HepG2 (cell line): Measurements from ENCODE around the gene IFIH1. TPM values are rescaled to one million over a fixed set of nuclear protein-coding genes. Genes with fewer than 3 reads are reported as not detected.

Source experiments
- ASH2L ChIP-seq: fragments of 300-600, 200-600 bp; sonication (generic); IDR thresholded peaks from 2 replicates; pipeline ENCODE4 v1.7.0; 2017; ENCODE audit warnings: low read depth, mild to moderate bottlenecking, moderate library complexity, mixed read lengths, low read length; ENCODE audit not compliant: insufficient read length
- ATM ChIP-seq: fragments of 450-650 bp; IDR thresholded peaks from 2 replicates; pipeline ENCODE4 v1.7.1; 2017; ENCODE audit warnings: mild to moderate bottlenecking, borderline replicate concordance
- CENPT ChIP-seq: sonication (generic); formaldehyde crosslinking; IDR thresholded peaks from 2 replicates; pipeline ENCODE4 v1.8.0; 2022; ENCODE audit warnings: low read depth, mild to moderate bottlenecking, moderate library complexity, missing genetic modification reagents
- CREB1 ChIP-seq, 2 experiments: fragments of 450-650 bp in 1 of 2; IDR thresholded peaks; 2 replicates each; pipeline ENCODE4 v1.6.1; 2016 to 2017; ENCODE audit warnings: control low read depth in 1 of 2, mild to moderate bottlenecking in 1 of 2, missing compliant biosample characterization in 1 of 2, missing genetic modification characterization in 1 of 2
- EHMT2 ChIP-seq: fragments of 200-600 bp; sonication (generic); IDR thresholded peaks from 2 replicates; pipeline ENCODE4 v1.7.0; 2017; ENCODE audit warnings: antibody characterized with exemption, low read depth, low read length, borderline replicate concordance
- KLF16 ChIP-seq, 2 experiments: sonication (generic) in 1 of 2; formaldehyde crosslinking in 1 of 2; IDR thresholded peaks; 2 replicates each; pipeline versions ENCODE4 v1.6.1 to v1.8.0; 2016 to 2023; ENCODE audit warnings: missing genetic modification reagents in 2 of 2, missing compliant biosample characterization in 1 of 2
- MIER3 ChIP-seq: IDR thresholded peaks from 2 replicates; pipeline ENCODE4 v1.6.1; 2016; ENCODE audit warnings: missing compliant biosample characterization, borderline replicate concordance
- NR2C2 ChIP-seq: sonication (generic); formaldehyde crosslinking; IDR thresholded peaks from 2 replicates; pipeline ENCODE4 v1.4.0; 2020; ENCODE audit warnings: missing genetic modification reagents, mild to moderate bottlenecking, moderate library complexity, borderline replicate concordance
- RAD21 ChIP-seq: fragments of 450-650 bp; formaldehyde crosslinking; IDR thresholded peaks from 2 replicates; pipeline ENCODE4 v1.5.0; 2020; ENCODE audit warnings: mild to moderate bottlenecking
- RBAK ChIP-seq: sonication (generic); formaldehyde crosslinking; IDR thresholded peaks from 2 replicates; pipeline ENCODE4 v1.5.1; 2020; ENCODE audit warnings: mild to moderate bottlenecking, missing genetic modification reagents
- RCOR2 ChIP-seq: IDR thresholded peaks from 2 replicates; pipeline ENCODE4 v1.6.1; 2016; ENCODE audit warnings: missing biosample characterization, missing genetic modification reagents
- RNF219 ChIP-seq: sonication (generic); formaldehyde crosslinking; IDR thresholded peaks from 2 replicates; pipeline ENCODE4 v1.5.0; 2020; ENCODE audit warnings: mild to moderate bottlenecking, missing genetic modification reagents
- SOX5 ChIP-seq: IDR thresholded peaks from 2 replicates; pipeline ENCODE4 v1.6.1; 2016; ENCODE audit warnings: borderline replicate concordance
- SRSF9 ChIP-seq: fragments of 200-400 bp; formaldehyde crosslinking; IDR thresholded peaks from 2 replicates; pipeline ENCODE4 v1.6.1; 2018; ENCODE audit warnings: borderline replicate concordance, mild to moderate bottlenecking, low read depth, low read length; ENCODE audit not compliant: insufficient read depth, poor library complexity, severe bottlenecking
- SRY ChIP-seq: sonication (generic); formaldehyde crosslinking; IDR thresholded peaks from 2 replicates; pipeline ENCODE4 v1.8.0; 2022; ENCODE audit warnings: mild to moderate bottlenecking, missing genetic modification reagents
- YEATS2 ChIP-seq: sonication (generic); formaldehyde crosslinking; IDR thresholded peaks from 2 replicates; pipeline ENCODE4 v1.4.0; 2020; ENCODE audit warnings: missing genetic modification reagents, borderline replicate concordance
- ZBTB8A ChIP-seq: sonication (generic); formaldehyde crosslinking; IDR thresholded peaks from 2 replicates; pipeline ENCODE4 v1.4.0; 2020; ENCODE audit warnings: mild to moderate bottlenecking, low read depth, missing genetic modification reagents, borderline replicate concordance
- ZMYM3 ChIP-seq: sonication (generic); formaldehyde crosslinking; IDR thresholded peaks from 2 replicates; pipeline ENCODE4 v1.5.1; 2020; ENCODE audit warnings: mild to moderate bottlenecking, missing genetic modification reagents
- ZMYM4 ChIP-seq: sonication (generic); formaldehyde crosslinking; IDR thresholded peaks from 2 replicates; pipeline ENCODE4 v1.8.1; 2023; ENCODE audit warnings: mild to moderate bottlenecking, missing genetic modification reagents
- ZNF101 ChIP-seq: sonication (generic); formaldehyde crosslinking; IDR thresholded peaks from 2 replicates; pipeline ENCODE4 v1.4.0; 2020; ENCODE audit warnings: mild to moderate bottlenecking, low read depth, missing genetic modification reagents, borderline replicate concordance
- ZNF124 ChIP-seq: sonication (generic); formaldehyde crosslinking; IDR thresholded peaks from 2 replicates; pipeline ENCODE4 v1.4.0; 2020; ENCODE audit warnings: missing genetic modification reagents
- ZNF280D ChIP-seq: sonication (generic); formaldehyde crosslinking; IDR thresholded peaks from 2 replicates; pipeline ENCODE4 v1.5.1; 2020; ENCODE audit warnings: mild to moderate bottlenecking, missing genetic modification reagents
- ZNF678 ChIP-seq: sonication (generic); formaldehyde crosslinking; IDR thresholded peaks from 2 replicates; pipeline ENCODE4 v1.4.0; 2020; ENCODE audit warnings: mild to moderate bottlenecking, missing genetic modification reagents
- ZSCAN9 ChIP-seq: IDR thresholded peaks from 2 replicates; pipeline ENCODE4 v1.6.1; 2016; ENCODE audit warnings: borderline replicate concordance
- polyA plus RNA-seq, 8 experiments: library from polyadenylated mRNA; depleted of rRNA in 3 of 8; stranded (reverse) in 7 of 8; unstranded in 1 of 8; fragments of >200 nt; fragmentation: Illumina TruSeq in 4 of 8; extraction: Trizol in 4 of 8; gene quantifications; 2 replicates each; pipeline versions ENCODE4 v1.2.1 to v1.2.3, GENCODE V29; 2011 to 2016; ENCODE audit warnings: low read depth in 4 of 8, missing spikeins in 1 of 8, mixed read lengths in 1 of 8; ENCODE audit not compliant: insufficient read depth in 1 of 8
- total RNA-seq, 5 experiments: library from RNA; depleted of rRNA; stranded (reverse); fragments of >200 nt; fragmentation: Illumina TruSeq; extraction: Trizol; gene quantifications; 2 replicates each; pipeline ENCODE4 v1.2.3, GENCODE V29; 2016; ENCODE audit warnings: low read depth in 1 of 5

IFIH1 gene
- total and polyA plus RNA-seq, 2 of the 13 experiments (the other 11 are each of a cell fraction or from before 2014, with no cell fraction given): 1.5 to 11.5 TPM

GRCh38 chr2:162318328-162319180, at the start of gene IFIH1 (continued):
- no peak for TF ChIP-seq ZNF678 (CRISPR knock-in tag)
- peak; percentile 62 for TF ChIP-seq NR2C2 (CRISPR knock-in tag)
- peak; percentile 90 for TF ChIP-seq ZNF124 (CRISPR knock-in tag)
- TF ChIP-seq ZMYM4 (CRISPR knock-in tag): peak; percentile 64; the same call in 1 of the 2 replicates
- 0 out of 2 replicates have a peak, but pooled peaks have one; percentile 54 for TF ChIP-seq YEATS2 (CRISPR knock-in tag)
- no peak for TF ChIP-seq EHMT2
- no peak for TF ChIP-seq ATM
- TF ChIP-seq CENPT (CRISPR knock-in tag): no peak
- no peak for TF ChIP-seq ZNF101 (CRISPR knock-in tag)
- TF ChIP-seq SOX5 (CRISPR knock-in tag): 0 out of 2 replicates have a peak, but pooled peaks have one; percentile 15
- peak; percentile 25; the same call in 1 of the 2 replicates for TF ChIP-seq ZSCAN9
- TF ChIP-seq ZMYM3 (CRISPR knock-in tag): 0 out of 2 replicates have a peak, but pooled peaks have one; percentile 46
- TF ChIP-seq RBAK (CRISPR knock-in tag): no peak
- no peak for TF ChIP-seq RCOR2
- TF ChIP-seq ASH2L: peak; percentile 99
- no peak for TF ChIP-seq RNF219 (CRISPR knock-in tag)
- TF ChIP-seq CREB1 (IDR thresholded peaks at IDR 0.05): no peak
- peak; percentile 59; the same call in 1 of the 2 replicates for TF ChIP-seq CREB1 (CRISPR knock-in tag; IDR thresholded peaks at IDR 0.05)
- no peak for TF ChIP-seq ZBTB8A
- peak; percentile 47 for TF ChIP-seq RAD21
- TF ChIP-seq MIER3 (CRISPR knock-in tag): no peak
- peak; percentile 85; the same call in 1 of the 2 replicates for TF ChIP-seq ZNF280D (CRISPR knock-in tag)
- no peak for TF ChIP-seq SRSF9
- TF ChIP-seq SRY (CRISPR knock-in tag): no peak
- TF ChIP-seq KLF16 (CRISPR knock-in tag; IDR thresholded peaks at IDR 0.05): peak in 1 of 2 experiments; percentile 64; a peak in 1 of 4 replicates
